H1 (cell line): ENCODE data around the gene TPSD1. TPM values are rescaled to one million over a fixed set of nuclear protein-coding genes. Genes with fewer than 3 reads are reported as not detected.

ENCODE experiments used
- CTCF ChIA-PET: fragments of 300-600 bp; sonication (Branson Sonifier 250); formaldehyde crosslinking; loops from one replicate; lab custom pipeline; 2021; ENCODE audit not compliant: partially characterized antibody; lab: Charles Lee
- POLR2A ChIA-PET: fragments of 300-600 bp; sonication (Branson Sonifier 250); formaldehyde crosslinking; loops from one replicate; lab custom pipeline; 2021; ENCODE audit warnings: inconsistent platforms; ENCODE audit not compliant: partially characterized antibody; lab: Charles Lee
- DNase-seq, 2 experiments: peaks; one replicate each; pipeline versions ENCODE4 v3.0.0 to v3.0.0-alpha.2; 2010 to 2022; ENCODE audit warnings: low spot score in 2 of 2, low read depth in 1 of 2, mixed read lengths in 1 of 2
- FAIRE-seq: peaks from 2 replicates; lab custom pipeline; 2011; peaks lifted over from hg19 to GRCh38; lab: Jason Lieb, UNC
- H2AFZ ChIP-seq: 2 replicates; pipeline ENCODE4 v1.8.1; 2012; ENCODE audit warnings: low read length, inconsistent platforms
- H2AK5ac ChIP-seq: 2 replicates; pipeline ENCODE4 v1.6.1; 2013; ENCODE audit warnings: low read depth, low read length
- H2BK120ac ChIP-seq: replicated peaks from 2 replicates; pipeline ENCODE3; 2013; ENCODE audit warnings: low read depth, low read length, inconsistent platforms
- H2BK12ac ChIP-seq: 2 replicates; pipeline ENCODE4 v1.6.1; 2013; ENCODE audit warnings: low read depth, low read length
- H2BK15ac ChIP-seq: 2 replicates; pipeline ENCODE4 v1.6.1; 2013; ENCODE audit warnings: low read length
- H2BK20ac ChIP-seq: 2 replicates; pipeline ENCODE4 v1.6.1; 2013; ENCODE audit warnings: low read length
- H2BK5ac ChIP-seq: 2 replicates; pipeline ENCODE4 v1.6.1; 2013; ENCODE audit warnings: low read depth, low read length
- H3K14ac ChIP-seq: 2 replicates; pipeline ENCODE4 v1.6.1; 2013; ENCODE audit warnings: inconsistent platforms; ENCODE audit not compliant: insufficient read length
- H3K18ac ChIP-seq: 2 replicates; pipeline ENCODE4 v1.6.1; 2013; ENCODE audit warnings: low read length; ENCODE audit errors: extremely low read depth
- H3K23ac ChIP-seq: 2 replicates; pipeline ENCODE4 v1.6.1; 2013; ENCODE audit warnings: inconsistent platforms; ENCODE audit not compliant: insufficient read length
- H3K23me2 ChIP-seq: 2 replicates; pipeline ENCODE4 v1.6.1; 2013; ENCODE audit warnings: low read depth, low read length
- H3K27ac ChIP-seq: 2 replicates; pipeline ENCODE4 v1.6.1; 2011; ENCODE audit warnings: low read depth, low read length, inconsistent platforms
- H3K27me3 ChIP-seq, 4 experiments: replicated peaks in 1 of 4; 1 replicate in 1 of 4; 2 replicates in 3 of 4; pipeline versions ENCODE4 v1.6.1 to v1.8.1; 2011 to 2013; ENCODE audit warnings: low read length in 3 of 4, mild to moderate bottlenecking in 3 of 4, inconsistent platforms in 2 of 4, mixed read lengths in 2 of 4, moderate library complexity in 1 of 4; ENCODE audit not compliant: control insufficient read depth in 3 of 4, insufficient read depth in 3 of 4; ENCODE audit errors: extremely low read depth in 1 of 4
- H3K36me3 ChIP-seq, 4 experiments: 2 replicates each; pipeline versions ENCODE4 v1.6.1 to v1.8.1; 2011 to 2013; ENCODE audit warnings: mild to moderate bottlenecking in 4 of 4, low read length in 3 of 4, moderate library complexity in 2 of 4, control low read depth in 1 of 4, inconsistent platforms in 1 of 4; ENCODE audit not compliant: insufficient read depth in 4 of 4, control insufficient read depth in 2 of 4
- H3K4ac ChIP-seq: replicated peaks from 2 replicates; pipeline ENCODE3; 2013; ENCODE audit warnings: low read length, low read depth, mixed read lengths, inconsistent platforms; ENCODE audit not compliant: insufficient read length
- H3K4me1 ChIP-seq, 4 experiments: replicated peaks in 1 of 4; 1 replicate in 1 of 4; 2 replicates in 3 of 4; pipeline versions ENCODE4 v1.6.1 to v1.8.1; 2011 to 2013; ENCODE audit warnings: low read length in 3 of 4, inconsistent platforms in 2 of 4, mixed read lengths in 1 of 4; ENCODE audit not compliant: insufficient read depth in 4 of 4, control insufficient read depth in 3 of 4
- H3K4me2 ChIP-seq, 2 experiments: 2 replicates each; pipeline versions ENCODE4 v1.6.1 to v1.8.1; 2011 to 2013; ENCODE audit warnings: low read depth in 2 of 2, low read length in 2 of 2, control low read depth in 1 of 2, inconsistent platforms in 1 of 2, mild to moderate bottlenecking in 1 of 2; ENCODE audit not compliant: insufficient read depth in 1 of 2
- H3K4me3 ChIP-seq, 4 experiments: fragments of 200-600, 300-600 bp in 1 of 4; sonication (generic), shearing (Covaris generic), sonication (Bioruptor Twin) in 1 of 4; 2 replicates each; pipeline versions ENCODE4 v1.5.1 to v1.8.1; 2011 to 2016; ENCODE audit warnings: low read length in 4 of 4, low read depth in 3 of 4, control low read depth in 2 of 4, inconsistent platforms in 2 of 4, mild to moderate bottlenecking in 2 of 4, mixed read lengths in 1 of 4, moderate library complexity in 1 of 4; ENCODE audit not compliant: insufficient read depth in 2 of 4; ENCODE audit errors: extremely low read depth in 1 of 4
- H3K56ac ChIP-seq: replicated peaks from 2 replicates; pipeline ENCODE3; 2013; ENCODE audit warnings: low read depth, mild to moderate bottlenecking, mixed read lengths, low read length, inconsistent platforms; ENCODE audit not compliant: insufficient read length
- H3K79me1 ChIP-seq: 2 replicates; pipeline ENCODE4 v1.6.1; 2013; ENCODE audit warnings: low read depth, low read length, control low read depth
- H3K79me2 ChIP-seq, 2 experiments: 2 replicates each; pipeline versions ENCODE4 v1.6.1 to v1.8.1; 2012 to 2013; ENCODE audit warnings: low read length in 2 of 2, mild to moderate bottlenecking in 2 of 2, inconsistent platforms in 1 of 2; ENCODE audit not compliant: insufficient read depth in 2 of 2, control insufficient read depth in 1 of 2
- H3K9ac ChIP-seq, 4 experiments: replicated peaks in 1 of 4; 1 replicate in 1 of 4; 2 replicates in 3 of 4; pipeline versions ENCODE4 v1.6.1 to v1.8.1; 2011 to 2013; ENCODE audit warnings: low read depth in 3 of 4, low read length in 3 of 4, control low read depth in 2 of 4, mild to moderate bottlenecking in 2 of 4, moderate library complexity in 2 of 4, inconsistent platforms in 1 of 4; ENCODE audit errors: extremely low read depth in 1 of 4
- H3K9me3 ChIP-seq, 2 experiments: 2 replicates each; pipeline versions ENCODE4 v1.6.1 to v1.8.1; 2012 to 2013; ENCODE audit warnings: mild to moderate bottlenecking in 2 of 2, moderate library complexity in 2 of 2, control low read depth in 1 of 2, inconsistent platforms in 1 of 2, low read depth in 1 of 2, low read length in 1 of 2, mixed read lengths in 1 of 2; ENCODE audit not compliant: insufficient read depth in 2 of 2
- H4K20me1 ChIP-seq, 2 experiments: replicated peaks in 1 of 2; 2 replicates each; pipeline versions ENCODE3 to v1.8.1; 2011 to 2013; ENCODE audit warnings: inconsistent platforms in 2 of 2, low read length in 2 of 2, mild to moderate bottlenecking in 1 of 2; ENCODE audit not compliant: insufficient read depth in 2 of 2, control insufficient read depth in 1 of 2
- H4K5ac ChIP-seq: 2 replicates; pipeline ENCODE4 v1.6.1; 2013; ENCODE audit warnings: low read length, low read depth, mixed read lengths, inconsistent platforms; ENCODE audit not compliant: insufficient read length
- H4K8ac ChIP-seq: 2 replicates; pipeline ENCODE4 v1.8.0; 2013; ENCODE audit warnings: mild to moderate bottlenecking, moderate library complexity, low read length, inconsistent platforms; ENCODE audit not compliant: insufficient read depth; ENCODE audit errors: extremely low read depth
- H4K91ac ChIP-seq: replicated peaks from 2 replicates; pipeline ENCODE3; 2013; ENCODE audit warnings: low read length, mixed read lengths, inconsistent platforms; ENCODE audit not compliant: insufficient read length
- GABPA ChIP-seq: IDR thresholded peaks from 2 replicates; pipeline ENCODE4 v1.6.1; 2011; ENCODE audit warnings: mild to moderate bottlenecking, low read length, moderate library complexity, borderline replicate concordance; ENCODE audit not compliant: insufficient read depth
- SIRT6 ChIP-seq: IDR thresholded peaks from one replicate; pipeline ENCODE4 v1.7.1; 2012; ENCODE audit warnings: low read length, inconsistent platforms
- WGBS, 2 experiments: shearing (Covaris generic) in 1 of 2; methylation state at CpG; one replicate each; pipeline versions ENCODE4 v1.1.6 to v1.1.7; 2013 to 2015; ENCODE audit warnings: low lambda C conversion rate in 2 of 2, mixed read lengths in 2 of 2, inconsistent platforms in 1 of 2, low coverage in 1 of 2, missing lambda C conversion rate in 1 of 2; ENCODE audit not compliant: insufficient replicate concordance in 2 of 2, insufficient coverage in 1 of 2, insufficient read length in 1 of 2; ENCODE audit errors: extremely low coverage in 1 of 2, missing lambda C conversion rate in 1 of 2; 5-methylcytosine and 5-hydroxymethylcytosine counted together
- polyA plus RNA-seq, 7 experiments: library from polyadenylated mRNA; depleted of rRNA in 3 of 7; stranded (reverse) in 5 of 7; unstranded in 2 of 7; fragments of >200 nt in 5 of 7; fragments of 200-250 nt in 2 of 7; gene quantifications; 1 replicate in 5 of 7; 2 replicates in 1 of 7; 4 replicates in 1 of 7; pipeline versions ENCODE4 v1.2.1 to v1.2.3, GENCODE V29; 2011 to 2013; ENCODE audit warnings: missing spikeins in 2 of 7, mixed read lengths in 2 of 7
- total RNA-seq: library from RNA; stranded (reverse); fragmentation: NEBNext Ultra II Directional; extraction: Animal tissue kit (Norgen Biotek cat#: 25700); gene quantifications from 2 replicates; pipeline ENCODE4 v1.2.1, GENCODE V29; 2021

TPSD1 gene
- total and polyA plus RNA-seq, 2 of the 8 experiments (the other 6 are each of a cell fraction or from before 2014, with no cell fraction given), result 0.26 TPM; not detected in 1

- H3K4me3 ChIP-seq, result 0 out of 8 replicates have a peak overlapping the region, but pooled peaks of 1 of the 4 experiments have one; percentile 8
- H3K4me1 ChIP-seq, result peaks cover 0 to 11% (median 8%) of the 10 kb centered on the region in 4 experiments; a peak in 6 of 7 replicates
- peak overlapping the region in 1 of 2 experiments; percentile 49; a peak in 2 of 4 replicates for H3K4me2 ChIP-seq
- H3K56ac ChIP-seq, result no peak overlapping the region
- CTCF ChIA-PET, result interaction anchor here (0.7 to 1.2 kb wide), 4 partner anchors 17 to 43 kb away, joined by 3 to 4 read pairs (median 3); no protein-coding TSS in a partner anchor
- H4K5ac ChIP-seq, result no peak overlapping the region
- POLR2A ChIA-PET, result no interaction called here
- H2AK5ac ChIP-seq, result no peak overlapping the region
- H2BK12ac ChIP-seq, result 0 out of 2 replicates have a peak overlapping the region, but pooled peaks have one; percentile 60
- peaks cover 0 to 2% of the 10 kb centered on the region in 2 experiments; a peak in 1 of 4 replicates for H3K9me3 ChIP-seq
- no peak overlapping the region for H3K4ac ChIP-seq
- peaks cover 0 to 7% of the 10 kb centered on the region in 2 experiments for H4K20me1 ChIP-seq
- peak overlapping the region; percentile 6 for H4K91ac ChIP-seq
- H2BK15ac ChIP-seq, result 0 out of 2 replicates have a peak overlapping the region, but pooled peaks have one; percentile 29
- no peak overlapping the region for H3K23ac ChIP-seq
- no peaks in the 10 kb centered on the region; the same call in 1 of the 2 replicates for H3K79me1 ChIP-seq
- peaks cover 3% of the 10 kb centered on the region; the same call in 1 of the 2 replicates for H3K23me2 ChIP-seq
- FAIRE-seq (no peak), DNase-seq (no peak)
- H2BK5ac ChIP-seq, result no peak overlapping the region
- no peak overlapping the region for H3K18ac ChIP-seq
- H4K8ac ChIP-seq, result peak overlapping the region; percentile 79; the same call in 1 of the 2 replicates
- WGBS, 2 experiments, result 80% methylated on average over 35 of the region's 47 CpGs; no CpG with 5 or more reads in 1 of the 2 experiments
- H3K79me2 ChIP-seq, result no peaks in the 10 kb centered on the region
- no peak overlapping the region for H2BK120ac ChIP-seq
- H3K27ac ChIP-seq, result no peak overlapping the region
- H2AFZ ChIP-seq, result no peak overlapping the region
- peaks cover 0 to 28% (median 14%) of the 10 kb centered on the region in 4 experiments; a peak in 5 of 7 replicates for H3K27me3 ChIP-seq
- no peak overlapping the region for H3K9ac ChIP-seq
- no peaks in the 10 kb centered on the region; a peak in 1 of 8 replicates for H3K36me3 ChIP-seq
- no peak overlapping the region for H2BK20ac ChIP-seq
- peak; percentile 17 for TF ChIP-seq GABPA
- no peak for TF ChIP-seq SIRT6
- H3K14ac ChIP-seq, result no peak overlapping the region
These were observed 5.4 kb downstream of the TPSD1 start for GRCh38 chr16:1261131-1261892.
